Measurements from ENCODE around the gene KIF18A.
"Not testable (repeated sequence)": the region's sequence is repeated elsewhere in the genome, so short reads cannot be mapped to it uniquely, and the experiment has no call there.

The KIF18A gene

GRCh38 chr11:28106353-28107043, 1.5 kb downstream of the KIF18A start:
- no peak for DNase-seq

DNA sequence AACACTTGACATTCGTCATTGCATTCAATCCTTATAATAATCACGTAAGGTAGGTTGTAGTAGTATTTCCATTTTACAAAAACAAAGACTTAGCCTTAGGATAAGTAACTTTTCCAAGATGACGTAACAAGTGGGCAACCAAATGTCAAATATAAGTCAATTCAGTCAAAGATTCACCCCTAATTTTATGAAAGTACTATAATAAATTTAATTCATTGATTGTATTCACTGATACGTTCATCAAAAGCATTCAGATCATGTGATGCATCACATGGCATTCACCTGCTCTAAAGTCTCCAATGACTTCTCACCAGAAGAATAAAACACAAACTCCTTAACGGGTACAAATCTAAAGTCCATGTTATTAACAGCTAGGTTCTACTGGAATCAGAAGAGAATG, 2.1 kb downstream of the KIF18A start:
- no peak for DNase-seq

- no peak for DNase-seq
Measured at GRCh38 chr11:28104984-28105383, 3.0 kb downstream of the KIF18A start.

DNA sequence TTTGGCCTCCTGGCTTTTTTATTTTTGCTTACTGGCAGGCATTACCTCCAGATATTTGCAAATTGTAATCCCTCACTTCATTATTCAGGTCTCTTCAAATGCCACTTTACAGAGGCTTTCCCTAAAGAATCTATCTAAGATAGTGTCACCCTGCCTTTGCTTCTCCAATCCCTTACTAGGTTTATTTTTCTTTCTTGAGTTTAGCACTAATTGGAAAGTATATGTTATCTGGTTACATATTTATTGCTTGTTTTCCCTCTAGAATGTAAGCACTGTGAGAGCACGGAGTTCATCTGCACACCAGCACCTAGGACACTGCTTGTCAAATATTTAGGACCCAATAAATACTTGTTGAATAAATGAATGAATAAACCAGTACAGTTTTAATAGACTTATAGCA, 3.5 kb downstream of the KIF18A start:
- DNase-seq = no peak

DNA sequence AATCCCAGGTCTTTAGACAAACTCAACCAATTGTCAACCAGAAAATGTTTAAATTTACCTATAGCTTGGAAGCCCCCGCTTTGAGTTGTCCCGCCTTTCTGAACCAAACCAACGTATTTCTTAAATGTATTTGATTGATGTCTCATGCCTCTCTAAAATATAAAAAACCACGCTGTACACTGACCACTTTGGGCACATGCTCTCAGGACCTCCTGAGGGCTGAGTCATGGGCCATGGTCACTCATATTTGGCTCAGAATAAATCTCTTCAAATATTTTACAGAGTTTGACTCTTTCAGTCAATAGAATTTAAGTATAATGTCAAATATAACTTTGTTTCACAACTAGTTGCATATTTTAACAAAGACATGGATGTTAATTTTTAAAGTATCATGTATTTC, 5.7 kb downstream of the KIF18A start:
- DNase-seq = not testable (repeated sequence)

DNA sequence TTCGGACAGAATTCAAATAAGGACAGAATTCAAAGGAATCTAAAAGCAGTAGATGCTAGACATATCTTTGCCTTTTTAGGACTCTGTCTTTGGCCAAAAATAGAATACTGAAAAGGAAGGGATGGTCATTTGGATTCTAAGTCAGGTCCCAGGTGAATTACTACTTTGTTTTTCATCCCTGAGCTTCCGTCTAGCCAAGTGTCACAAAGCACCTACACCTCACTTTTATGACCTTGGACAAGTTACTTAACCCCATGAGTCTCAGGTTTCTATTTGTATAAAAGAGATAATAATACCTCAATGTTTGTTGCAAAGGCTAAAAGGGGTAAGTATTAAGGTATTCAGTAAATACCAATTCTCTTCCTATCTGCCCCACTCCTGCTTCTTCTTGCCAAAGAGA, 7.3 kb downstream of the KIF18A start:
- no peak for DNase-seq

- no peak for DNase-seq
Measured at GRCh38 chr11:28099715-28100114, 8.2 kb downstream of the KIF18A start.

- DNase-seq = no peak
Measured at GRCh38 chr11:28098257-28098656, 9.7 kb downstream of the KIF18A start.

GRCh38 chr11:28092786-28093185, 15.2 kb downstream of the KIF18A start:
- DNase-seq = no peak

DNA sequence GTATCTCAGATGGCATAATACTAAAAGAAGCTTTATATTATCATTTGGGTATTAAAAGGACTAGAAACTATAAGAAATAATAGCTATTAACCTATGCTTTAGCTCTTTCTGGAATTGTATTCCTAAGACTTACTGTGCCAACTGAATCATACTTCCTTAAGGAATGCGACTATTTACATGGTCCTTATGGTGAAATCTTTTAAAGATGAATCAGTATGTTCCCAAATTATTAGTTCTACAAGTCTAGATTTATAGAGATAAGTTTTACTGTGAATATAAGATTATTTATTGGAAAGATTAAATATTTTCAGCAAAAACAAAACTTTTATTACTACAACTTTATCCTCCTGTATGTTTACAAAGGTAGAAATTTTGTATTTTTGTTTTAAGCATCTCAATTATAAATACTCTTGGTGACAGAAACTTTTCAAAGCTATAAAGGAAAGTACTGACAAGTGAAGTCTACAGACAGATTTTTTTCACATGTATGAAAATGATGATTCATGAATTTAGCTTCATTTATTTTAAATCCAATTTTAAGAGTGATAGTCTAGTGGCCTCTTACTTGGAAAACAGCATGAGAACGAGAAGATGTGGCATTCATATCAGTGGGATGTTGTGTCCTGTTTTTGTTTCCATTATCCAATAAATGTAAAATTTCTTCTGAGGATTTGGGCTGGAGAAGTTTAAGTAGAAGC, 17.8 kb downstream of the KIF18A start:
- DNase-seq = no peak

DNA sequence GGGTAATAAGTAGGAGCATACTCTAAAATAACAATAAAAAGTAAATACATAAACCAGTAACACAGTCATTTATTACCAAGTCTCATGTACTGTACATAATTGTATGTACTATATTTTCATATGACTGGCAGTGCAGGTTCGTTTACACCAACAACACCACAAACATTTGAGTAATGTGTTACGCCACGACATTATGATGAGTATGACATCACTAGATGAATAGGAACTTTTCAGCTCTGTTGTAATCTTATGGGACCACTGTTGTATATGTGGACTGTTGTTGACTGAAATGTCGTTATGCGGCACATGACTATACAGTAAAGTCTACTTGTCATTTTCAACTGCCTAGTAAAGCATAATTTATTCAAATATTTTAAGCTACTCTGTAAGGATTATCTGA, 18.6 kb downstream of the KIF18A start:
- DNase-seq = no peak

- DNase-seq = not testable (repeated sequence)
Measured at GRCh38 chr11:28087693-28088092, 20.3 kb downstream of the KIF18A start.

DNA sequence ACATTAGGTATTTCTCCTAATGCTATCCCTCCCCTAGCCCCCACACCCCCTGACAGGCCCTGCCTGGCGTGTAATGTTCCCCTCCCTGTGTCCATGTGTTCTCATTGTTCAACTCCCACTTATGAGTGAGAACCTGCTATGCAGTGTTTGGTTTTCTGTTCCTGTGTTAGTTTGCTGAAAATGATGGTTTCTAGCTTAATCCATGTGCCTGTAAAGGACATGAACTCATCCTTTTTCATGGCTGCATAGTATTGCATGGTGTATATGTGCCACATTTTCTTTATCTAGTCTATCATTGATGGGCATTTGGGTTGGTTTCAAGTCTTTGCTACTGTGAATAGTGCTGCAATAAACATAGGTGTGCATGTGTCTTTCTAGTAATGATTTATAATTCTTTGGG, 20.8 kb downstream of the KIF18A start:
- not testable (repeated sequence) for DNase-seq

DNA sequence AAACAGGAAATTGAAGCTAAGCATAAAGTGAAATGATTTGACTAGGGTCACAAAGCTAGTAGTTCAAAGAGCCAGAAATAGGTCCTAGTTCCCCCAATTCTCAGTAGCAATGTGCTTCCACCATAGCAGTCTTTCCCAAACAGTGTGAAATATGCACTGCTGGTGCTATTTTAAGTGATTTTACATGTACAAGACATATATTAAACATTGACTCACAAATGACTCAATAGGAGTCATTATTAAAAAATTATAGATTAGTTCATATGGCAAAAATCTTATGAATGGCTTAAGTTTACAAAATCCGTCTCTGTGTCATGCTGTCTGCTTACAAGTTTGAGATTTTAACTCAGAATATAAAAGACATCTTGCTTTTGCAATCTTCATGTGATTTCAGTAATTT, 21.4 kb downstream of the KIF18A start:
- no peak for DNase-seq

- DNase-seq = no peak
Measured at GRCh38 chr11:28083118-28083517, 24.8 kb downstream of the KIF18A start.

- no peak for DNase-seq
Measured at GRCh38 chr11:28077521-28077920, 30.4 kb downstream of the KIF18A start.

- no peak for DNase-seq
Measured at GRCh38 chr11:28072321-28072720, 35.6 kb downstream of the KIF18A start.

DNA sequence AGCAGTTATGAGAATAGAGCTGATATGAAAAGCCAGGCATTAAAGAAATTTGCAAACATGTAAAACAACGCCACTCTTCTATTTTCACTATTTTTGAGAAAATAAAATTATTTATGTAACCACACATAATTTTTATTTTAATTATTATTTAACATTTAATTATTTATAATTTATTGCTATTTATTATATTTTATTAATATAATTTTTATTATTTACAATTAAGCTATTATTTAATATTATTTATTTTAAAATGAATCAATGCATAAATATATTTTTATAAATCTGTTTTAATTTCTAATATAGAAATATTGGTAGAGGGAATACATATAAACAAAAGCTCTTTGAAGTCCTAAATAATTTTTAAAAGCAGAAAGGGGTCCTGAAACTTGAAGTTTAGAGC, 36.7 kb downstream of the KIF18A start:
- DNase-seq = no peak

DNA sequence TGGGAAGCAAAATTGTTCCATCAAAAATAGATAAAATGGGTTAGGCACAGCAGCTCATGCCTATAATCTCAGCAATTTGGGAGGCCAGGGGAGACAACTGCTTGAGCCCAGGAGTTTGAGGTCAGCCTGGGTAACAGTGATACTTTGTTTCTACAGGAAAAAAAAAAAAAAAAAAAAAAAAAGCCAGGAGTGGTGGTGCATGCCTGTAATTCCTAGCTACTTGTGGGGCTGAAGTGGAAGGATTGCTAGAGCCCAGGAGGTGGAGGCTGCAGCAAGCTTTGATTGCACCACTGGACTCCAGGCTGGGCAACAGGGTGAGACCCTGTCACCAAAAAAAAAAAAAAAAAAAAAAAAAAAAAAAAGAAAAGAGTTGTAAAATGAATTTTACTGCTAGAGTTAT, 49.6 kb downstream of the KIF18A start:
- no peak for DNase-seq

DNA sequence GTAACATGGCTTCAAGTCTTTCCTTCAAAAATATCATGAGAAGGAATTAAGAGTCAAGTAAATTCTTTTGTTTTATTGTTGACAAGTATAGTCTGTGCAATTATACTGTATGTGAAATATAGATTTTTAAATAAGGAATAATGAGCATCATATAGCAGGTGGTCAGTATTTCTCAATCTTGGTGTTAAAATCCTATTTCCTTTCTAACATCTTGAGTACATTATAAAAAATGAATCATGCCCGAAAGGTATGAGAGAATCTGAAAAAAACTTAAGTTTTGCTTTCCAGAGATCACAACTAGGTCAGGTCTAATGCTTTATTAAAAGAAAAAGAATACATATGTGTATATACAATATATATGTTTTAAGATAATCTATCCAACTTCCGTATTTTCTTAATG, 53.1 kb downstream of the KIF18A start:
- DNase-seq = no peak

DNA sequence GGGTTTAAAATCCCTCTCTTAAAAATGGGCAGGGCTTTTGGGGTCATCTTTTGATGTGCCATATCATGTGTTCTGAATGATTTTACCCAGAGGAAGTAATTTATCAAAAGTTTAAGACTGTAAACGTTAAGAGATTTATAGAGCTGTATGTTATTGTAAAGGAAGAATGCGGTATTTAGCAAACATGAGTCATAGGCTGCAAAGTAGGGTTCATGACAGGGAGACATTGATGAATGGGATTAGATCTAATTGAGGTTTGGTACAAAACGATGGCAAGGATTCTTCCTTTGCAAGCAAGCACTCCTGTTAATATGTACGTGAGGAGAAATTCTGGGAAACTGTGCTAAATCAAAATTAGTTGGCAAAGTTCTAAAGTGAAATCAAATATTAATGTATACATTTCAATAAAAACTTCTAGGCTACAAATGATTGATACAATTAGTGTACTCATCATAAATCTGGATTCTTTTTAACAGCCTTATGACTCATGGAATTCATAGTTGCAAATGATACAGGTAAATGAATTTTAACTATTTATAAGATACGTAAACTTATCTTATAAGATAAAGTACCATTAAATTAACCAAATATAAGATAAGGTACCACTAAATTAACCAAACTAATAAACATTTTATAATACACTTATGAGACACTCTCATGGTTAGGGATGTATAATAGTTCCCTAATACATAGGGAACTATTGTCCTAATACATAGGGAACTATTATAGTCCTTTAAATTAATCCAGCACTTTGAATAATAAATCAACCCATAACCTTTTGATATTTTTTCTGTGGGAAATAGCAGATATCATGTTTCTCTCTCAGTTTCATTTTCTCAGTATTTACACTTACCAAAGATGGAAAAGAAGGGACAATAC, 58.4 kb downstream of the KIF18A start:
- no peak for DNase-seq

DNA sequence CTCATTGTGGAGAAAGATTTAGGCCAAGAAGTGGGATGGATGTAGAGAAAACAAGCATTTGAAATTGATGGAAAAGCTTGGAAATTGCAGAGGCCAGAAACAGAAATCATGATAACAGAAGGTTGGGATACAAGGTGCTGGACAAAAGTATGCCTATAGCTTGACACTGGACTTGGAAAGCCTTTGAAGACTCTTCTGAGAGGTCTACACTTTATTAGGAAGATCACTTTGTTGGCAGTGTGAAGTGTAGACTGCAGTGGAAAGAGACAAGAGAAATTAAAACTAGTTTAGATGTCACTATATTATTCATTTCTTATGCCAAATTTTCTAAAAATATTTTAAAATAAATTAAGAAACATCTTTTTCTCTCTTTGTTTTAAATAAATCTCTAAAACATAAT, 59.1 kb downstream of the KIF18A start:
- no peak for DNase-seq

GRCh38 chr11:28043930-28044709, 63.8 kb downstream of the KIF18A start:
- no peak for DNase-seq

Data from eye (tissue), 1 donor.